GM21367 (cell line): Measurements from ENCODE around the gene NET1.
"Not testable (repeated sequence)": the region's sequence is repeated elsewhere in the genome, so short reads cannot be mapped to it uniquely, and the experiment has no call there.

Experiments
- ATAC-seq: cut with Tn5 transposase; IDR thresholded peaks from one replicate; pipeline ENCODE4 v1.9.1; 2021; ENCODE audit not compliant: unreplicated experiment

The NET1 gene

GRCh38 chr10:5396556-5397300, 15.6 kb upstream of the NET1 start:
- no peak for ATAC-seq

GRCh38 chr10:5399332-5399731, 13.0 kb upstream of the NET1 start:
- ATAC-seq: no peak

DNA sequence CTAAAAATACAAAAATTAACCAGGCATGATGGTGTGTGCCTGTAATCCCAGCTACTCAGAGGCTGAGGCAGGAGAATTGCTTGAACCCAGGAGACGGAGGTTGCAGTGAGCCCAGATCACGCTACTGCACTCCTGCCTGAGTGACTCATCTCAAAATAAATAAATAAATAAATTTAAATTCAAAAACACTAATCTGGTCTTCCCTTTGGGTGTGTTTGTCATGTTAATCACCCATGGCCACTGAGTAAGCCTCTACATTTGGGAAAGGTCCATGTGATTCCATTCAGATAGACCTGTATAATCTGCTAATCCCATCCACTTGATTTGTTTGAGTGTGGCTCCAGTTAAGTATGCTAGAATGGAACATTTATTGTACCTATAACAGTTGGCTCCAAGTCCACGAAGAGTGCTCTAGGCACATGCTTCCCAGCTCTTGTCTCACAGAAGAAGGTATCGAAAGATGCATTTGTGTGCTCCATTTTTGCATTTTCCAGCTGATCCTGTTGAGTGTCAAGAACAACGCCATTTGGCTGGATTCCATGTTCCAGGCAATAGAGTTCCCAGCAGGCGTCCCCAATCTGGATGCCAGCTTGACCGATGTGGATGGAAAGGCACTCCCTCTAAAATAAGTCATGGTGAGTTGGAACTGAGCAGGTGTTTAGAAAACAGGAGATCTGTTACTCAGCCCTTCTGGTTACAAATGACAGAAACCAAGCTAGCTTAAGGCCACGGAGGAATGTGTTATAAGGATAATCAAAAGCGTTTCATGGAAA, 11.7 kb upstream of the NET1 start:
- ATAC-seq: no peak

GRCh38 chr10:5402798-5403197, 9.6 kb upstream of the NET1 start:
- no peak for ATAC-seq

GRCh38 chr10:5404208-5405041, 7.9 kb upstream of the NET1 start, which contains the start of gene TUBAL3:
Gene TUBAL3, minus strand, starts transcription at chr10:5404828. Its CDS starts 36 bp downstream, at chr10:5404792.
- ATAC-seq: no peak

- ATAC-seq: no peak
Observed at GRCh38 chr10:5406918-5407317, 5.4 kb upstream of the NET1 start.

DNA sequence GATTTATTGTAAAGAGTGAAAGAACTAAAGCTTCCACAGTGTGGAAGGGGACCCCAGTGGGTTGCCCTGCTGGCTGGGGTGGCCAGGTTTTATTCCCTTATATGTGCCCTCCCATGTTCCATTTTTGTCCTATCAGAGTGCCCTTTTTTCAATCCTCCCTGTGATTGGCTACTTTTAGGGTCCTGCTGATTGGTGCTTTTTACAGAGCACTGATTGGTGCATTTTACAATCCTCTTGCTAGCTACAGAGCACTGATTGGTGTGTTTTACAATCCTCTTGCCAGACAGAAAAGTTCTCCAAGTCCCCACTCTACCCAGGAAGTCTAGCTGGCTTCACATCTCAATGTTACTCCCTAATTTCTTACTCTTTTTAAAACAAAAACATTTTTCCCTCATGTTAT, 1.6 kb upstream of the NET1 start:
- not testable (repeated sequence) for ATAC-seq

DNA sequence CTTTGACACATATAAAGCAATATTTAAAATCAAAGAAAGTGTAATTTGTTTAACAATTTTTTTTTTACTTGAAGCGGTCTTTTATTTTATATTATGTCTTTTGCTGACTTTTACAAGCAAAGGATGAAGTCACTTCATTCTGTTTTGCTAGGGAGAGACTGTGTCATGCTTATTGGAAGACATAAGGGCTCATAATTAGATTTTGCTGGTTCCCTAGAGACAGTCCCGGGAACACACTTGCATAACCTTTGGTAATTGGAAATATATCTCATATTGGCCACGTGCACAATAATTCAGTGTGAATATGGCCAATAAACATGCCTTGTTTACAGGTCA, 448 bp upstream of the NET1 start:
- ATAC-seq: peak; percentile 5

GRCh38 chr10:5413012-5413938, 918 bp downstream of the NET1 start:
- ATAC-seq: no peak

GRCh38 chr10:5416981-5417380, 4.6 kb downstream of the NET1 start:
- ATAC-seq: no peak

GRCh38 chr10:5418584-5418983, 6.2 kb downstream of the NET1 start:
- no peak for ATAC-seq

- ATAC-seq: no peak
Observed at GRCh38 chr10:5419466-5420094, 7.2 kb downstream of the NET1 start.

GRCh38 chr10:5423771-5424170, 11.4 kb downstream of the NET1 start:
- ATAC-seq: no peak

DNA sequence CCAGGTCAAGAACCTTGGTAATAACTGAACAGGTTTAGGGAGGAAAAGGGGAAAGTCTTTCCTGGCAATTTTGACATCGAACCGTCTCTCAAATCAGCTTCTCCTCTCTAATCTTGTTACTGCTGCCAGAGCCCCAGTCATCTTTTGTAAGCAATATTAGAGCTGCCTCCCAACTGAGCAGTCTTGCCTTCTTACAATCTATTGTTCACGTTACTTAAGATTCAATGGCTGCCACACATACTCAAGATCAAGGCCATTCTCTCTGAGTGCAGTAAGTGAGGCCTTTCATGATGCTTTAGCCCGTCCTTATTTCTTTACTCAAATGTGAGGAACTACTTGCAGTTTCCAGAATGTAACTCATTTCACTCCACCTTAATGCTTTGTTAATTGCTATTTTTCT, 12.4 kb downstream of the NET1 start:
- no peak for ATAC-seq

DNA sequence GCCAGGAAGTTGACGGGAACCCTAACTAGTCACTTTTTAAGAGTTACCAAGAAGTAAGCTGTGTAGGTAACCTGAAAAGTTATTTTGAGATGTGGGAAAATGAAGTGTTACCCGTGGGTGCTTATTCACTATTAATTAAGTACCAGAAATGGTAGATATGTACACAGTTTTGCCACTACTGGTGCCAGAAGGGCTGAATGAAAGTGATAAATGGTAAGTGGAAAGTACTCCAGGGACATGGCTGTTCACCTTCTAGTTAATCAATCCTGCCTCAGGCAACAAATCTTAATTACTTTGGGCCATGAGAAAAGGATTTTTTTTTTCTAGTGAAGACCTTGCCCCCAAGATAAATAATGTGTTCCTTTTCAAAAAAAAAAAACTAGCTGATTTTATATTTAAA, 15.8 kb downstream of the NET1 start:
- no peak for ATAC-seq

GRCh38 chr10:5433182-5433581, 20.8 kb downstream of the NET1 start:
- no peak for ATAC-seq

DNA sequence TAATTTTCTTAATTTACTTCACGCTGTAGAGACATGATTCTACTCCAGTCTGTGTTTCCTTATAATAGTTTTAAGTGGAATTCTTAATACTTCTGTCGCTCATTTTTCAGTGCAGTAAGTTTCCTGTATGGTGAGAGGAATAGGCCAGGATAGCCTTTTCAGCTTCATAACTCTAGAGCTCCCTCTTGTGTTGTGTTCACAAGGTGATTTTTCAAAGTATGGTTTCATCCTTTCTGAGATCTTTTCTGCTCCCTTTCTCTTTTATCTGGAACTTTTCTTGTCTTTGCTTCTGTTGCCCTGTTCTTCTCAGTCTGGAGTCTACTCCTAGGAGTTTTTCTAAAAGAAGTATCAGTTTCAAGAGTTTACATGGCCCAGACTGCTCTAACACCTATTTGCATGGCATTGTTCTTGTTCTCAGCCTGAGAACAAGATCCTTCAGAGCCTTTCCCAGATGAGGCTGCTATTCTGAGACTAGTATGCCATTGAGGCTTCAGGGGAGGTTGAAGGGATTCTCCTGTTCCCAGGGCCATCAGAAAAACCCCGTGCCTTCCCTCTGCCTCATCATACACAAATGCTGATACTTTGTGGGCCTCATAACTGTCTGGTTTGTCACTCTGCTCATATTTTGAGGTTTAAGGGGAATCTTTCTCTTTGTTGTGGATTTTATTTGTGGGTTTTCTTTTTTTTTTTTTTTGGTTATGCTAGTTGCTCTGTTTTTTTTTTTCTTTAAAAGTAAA, 21.8 kb downstream of the NET1 start:
- no peak for ATAC-seq

- no peak for ATAC-seq
Observed at GRCh38 chr10:5435328-5435727, 23.0 kb downstream of the NET1 start.

DNA sequence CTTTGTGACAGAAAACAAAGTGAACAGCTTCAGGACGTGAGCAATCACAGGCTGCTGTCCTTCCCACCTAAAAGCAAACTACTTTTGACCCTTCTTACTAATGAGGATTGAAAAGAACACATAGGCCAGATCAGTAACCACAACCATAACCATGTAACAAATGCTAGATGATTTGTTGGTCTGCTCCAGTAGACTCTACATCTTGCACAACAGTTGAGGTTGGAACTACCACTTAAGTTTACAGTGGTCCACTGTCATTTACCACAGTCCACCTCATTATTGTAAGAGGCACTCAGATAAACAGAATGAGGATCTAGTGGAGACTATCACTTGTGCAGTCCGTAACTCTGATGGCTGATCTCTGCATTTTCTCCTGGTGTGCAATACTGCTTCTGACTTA, 27.8 kb downstream of the NET1 start:
- ATAC-seq: no peak
